Upper lobe of right lung (tissue), 1 donor: ENCODE results near the gene LRWD1. TPM values are rescaled to one million over a fixed set of nuclear protein-coding genes. Genes with fewer than 3 reads are reported as not detected.
A peak's percentile ranks its signal among the peaks of the same experiment; 100 is the strongest.

Source experiments
- ATAC-seq: fragments of 200-7000 bp; cut with Tn5 transposase; one replicate; pipeline ENCODE4 v1.9.1; 2020; ENCODE audit warnings: mild to moderate bottlenecking, moderate library complexity
- DNase-seq: peaks from one replicate; pipeline ENCODE4 v3.0.0-alpha.2; 2020
- H3K27ac ChIP-seq: fragments of 200-600 bp; one replicate; pipeline ENCODE4 v1.8.0; 2022
- H3K27me3 ChIP-seq: fragments of 200-600 bp; one replicate; pipeline ENCODE4 v1.8.0; 2022; ENCODE audit warnings: mild to moderate bottlenecking
- H3K36me3 ChIP-seq: fragments of 200-600 bp; one replicate; pipeline ENCODE4 v1.8.0; 2022
- H3K4me1 ChIP-seq: fragments of 200-600 bp; one replicate; pipeline ENCODE4 v1.8.0; 2022
- H3K4me3 ChIP-seq: fragments of 200-600 bp; one replicate; pipeline ENCODE4 v1.8.0; 2022; ENCODE audit warnings: mild to moderate bottlenecking
- H3K9me3 ChIP-seq: fragments of 200-600 bp; one replicate; pipeline ENCODE4 v1.8.0; 2022
- CTCF ChIP-seq: fragments of 200-600 bp; IDR thresholded peaks from one replicate; pipeline ENCODE4 v1.8.0; 2022; ENCODE audit warnings: antibody characterized with exemption
- intact Hi-C: fragments of 100-400 bp; cut with DNase I; formaldehyde crosslinking; loops from one replicate; pipeline ENCODE4 v1.11.0; 2022
- total RNA-seq: library from RNA; stranded (reverse); fragmentation: NEBNext Ultra II Directional; extraction: Animal tissue kit (Norgen Biotek cat#: 25700); gene quantifications from one replicate; pipeline ENCODE4 v1.2.1, GENCODE V29; 2021
- donor health status: DM: no; HTN: yes; CAD: no; lungs with severe emphysema.

The LRWD1 gene
- total RNA-seq, 1 donor from 2014 or later: 15.7 TPM

GRCh38 chr7:102421706-102422240 is 43.0 kb upstream of the LRWD1 start:
- H3K27ac ChIP-seq: no peak overlapping the region
- TF ChIP-seq CTCF: no peak
- H3K36me3 ChIP-seq: peaks cover 28% of the 10 kb centered on the region

GRCh38 chr7:102424129-102424551 is 40.6 kb upstream of the LRWD1 start:
- Histone ChIP-seq H3K9me3 (no peaks in the 10 kb centered on the region), H3K4me3 (no peak overlapping the region), H3K4me1 (no peaks in the 10 kb centered on the region), H3K36me3 (peaks cover 24% of the 10 kb centered on the region), H3K27ac (peak overlapping the region; percentile 6), H3K27me3 (no peaks in the 10 kb centered on the region)
- no peak for TF ChIP-seq CTCF
- DNase-seq: no peak
- ATAC-seq: no peak
- intact Hi-C loops: no loop called here

More at GRCh38 chr7:102421706-102422240, 43.0 kb upstream of the LRWD1 start:
- Histone ChIP-seq H3K9me3 (no peaks in the 10 kb centered on the region), H3K4me3 (no peak overlapping the region), H3K4me1 (no peaks in the 10 kb centered on the region), H3K27me3 (no peaks in the 10 kb centered on the region)
- no peak for DNase-seq
- ATAC-seq: no peak
- intact Hi-C loops: no loop called here

- H3K36me3 ChIP-seq: peaks cover 24% of the 10 kb centered on the region
- H3K4me3 ChIP-seq: no peak overlapping the region
- intact Hi-C loops: no loop called here
- H3K9me3 ChIP-seq: no peaks in the 10 kb centered on the region
- no peak overlapping the region for H3K27ac ChIP-seq
- ATAC-seq (peak; percentile 51), DNase-seq (peak; percentile 76)
- H3K27me3 ChIP-seq: no peaks in the 10 kb centered on the region
- no peaks in the 10 kb centered on the region for H3K4me1 ChIP-seq
- no peak for TF ChIP-seq CTCF
Observed at GRCh38 chr7:102424787-102425218, 40.0 kb upstream of the LRWD1 start.

GRCh38 chr7:102425639-102426267 is 39.0 kb upstream of the LRWD1 start:
- Histone ChIP-seq H3K4me1 (no peaks in the 10 kb centered on the region), H3K4me3 (peak overlapping the region; percentile 12), H3K27me3 (no peaks in the 10 kb centered on the region), H3K36me3 (peaks cover 17% of the 10 kb centered on the region), H3K9me3 (no peaks in the 10 kb centered on the region), H3K27ac (peak overlapping the region; percentile 84)
- intact Hi-C loops: no loop called here
- no peak for TF ChIP-seq CTCF
- ATAC-seq: peak; percentile 82
- DNase-seq: peak; percentile 87

- ATAC-seq: peak; percentile 69
- Histone ChIP-seq H3K4me1 (peaks cover 3% of the 10 kb centered on the region), H3K36me3 (peaks cover 12% of the 10 kb centered on the region), H3K27ac (peak overlapping the region; percentile 84), H3K9me3 (no peaks in the 10 kb centered on the region), H3K27me3 (no peaks in the 10 kb centered on the region), H3K4me3 (peak overlapping the region; percentile 12)
- peak; percentile 74 for DNase-seq
- no peak for TF ChIP-seq CTCF
- intact Hi-C loops: no loop called here
Observed at GRCh38 chr7:102426268-102427018, 38.3 kb upstream of the LRWD1 start.
